Measurements from ENCODE around the gene LAMP5.

The LAMP5 gene

DNA sequence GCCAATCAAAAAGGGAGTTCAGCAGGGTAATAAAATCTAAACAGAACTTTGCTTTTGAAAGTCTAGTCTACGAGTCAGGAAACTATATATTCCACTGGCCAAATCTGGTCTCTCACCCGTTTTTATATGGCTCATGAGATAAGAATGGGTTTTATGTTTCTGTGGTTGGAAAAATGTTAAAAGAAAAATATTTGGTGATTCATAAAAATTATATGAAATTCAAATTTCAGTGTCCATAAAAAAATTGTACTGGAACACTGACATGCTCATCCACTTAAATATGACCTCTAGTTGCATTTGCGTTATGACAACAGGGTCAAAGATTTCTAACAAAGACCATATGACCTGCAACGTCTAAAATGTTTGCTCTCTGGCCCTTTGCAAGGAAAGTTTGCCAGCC is 22.3 kb upstream of the LAMP5 start:
- no peaks in the 10 kb centered on the region for H3K36me3 ChIP-seq (ENCODE audit: control insufficient read depth in 1 of 2, insufficient read depth in 2 of 2, low read depth in 1 of 2, low read length in 2 of 2)
- no peaks in the 10 kb centered on the region for H3K79me1 ChIP-seq (replicated peaks; ENCODE audit: low read length, poor library complexity, severe bottlenecking)
- peaks cover 4% of the 10 kb centered on the region for H3K9me3 ChIP-seq (ENCODE audit: control insufficient read depth, low read length)
- no peak overlapping the region for H3K4me2 ChIP-seq (ENCODE audit: low read length, poor library complexity, severe bottlenecking)
- H4K8ac ChIP-seq (ENCODE audit: low read length) = no peak overlapping the region
- no peak overlapping the region for H2AFZ ChIP-seq (ENCODE audit: low read depth, low read length)
- H3K23ac ChIP-seq (ENCODE audit: low read length in 2 of 2) = no peak overlapping the region
- no peak overlapping the region for H3K27ac ChIP-seq (ENCODE audit: low read length, poor library complexity, severe bottlenecking)
- H2BK12ac ChIP-seq (ENCODE audit: low read length in 2 of 2) = no peak overlapping the region
- no peak overlapping the region for H3K14ac ChIP-seq (ENCODE audit: low read length in 2 of 2)
- no peak overlapping the region for H3K9ac ChIP-seq (ENCODE audit: low read length)
- no peak overlapping the region for H3K4ac ChIP-seq (ENCODE audit: low read depth in 1 of 2, low read length in 2 of 2)
- H3K4me3 ChIP-seq (ENCODE audit: insufficient read depth in 1 of 2, low read depth in 1 of 2, low read length in 2 of 2) = no peak overlapping the region
- H2BK5ac ChIP-seq (ENCODE audit: low read depth, low read length, poor library complexity, severe bottlenecking) = no peak overlapping the region
- no peaks in the 10 kb centered on the region for H3K4me1 ChIP-seq (ENCODE audit: control insufficient read depth, insufficient read depth, low read depth, low read length)
- H2BK15ac ChIP-seq (ENCODE audit: low read depth, poor library complexity, severe bottlenecking) = no peak overlapping the region
- 83% methylated on average over 3 of the region's 4 CpGs for WGBS
- peaks cover 3 to 32% of the 10 kb centered on the region in 2 experiments for H3K27me3 ChIP-seq (ENCODE audit: control insufficient read depth in 1 of 2, insufficient read depth in 1 of 2, low read length in 2 of 2)
- no peak for DNase-seq
- H2BK120ac ChIP-seq (ENCODE audit: low read depth, low read length) = no peak overlapping the region
- H3K18ac ChIP-seq (ENCODE audit: low read depth in 1 of 2, low read length in 2 of 2) = no peak overlapping the region
- no peak overlapping the region for H4K91ac ChIP-seq (ENCODE audit: low read length)
- no peak overlapping the region for H2AK5ac ChIP-seq (ENCODE audit: low read length, severe bottlenecking)

DNA sequence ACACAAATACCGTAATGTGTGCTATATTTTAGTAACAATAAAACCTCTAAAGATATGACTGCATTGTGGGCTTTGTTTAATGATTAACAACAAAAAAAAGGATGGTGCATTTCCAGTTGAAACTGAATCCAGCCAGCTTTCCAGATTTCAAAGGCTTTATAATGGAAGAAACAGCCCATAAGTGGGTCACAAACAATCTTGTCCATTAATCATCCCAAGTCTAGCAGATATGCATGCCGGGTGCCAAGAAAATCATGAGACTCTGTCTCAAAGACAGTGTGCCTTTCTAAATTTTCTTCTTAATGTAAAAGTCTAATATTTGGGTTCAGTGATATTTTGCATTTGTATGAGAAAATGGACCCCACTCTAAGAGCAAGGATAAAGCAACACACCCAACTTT is 20.6 kb upstream of the LAMP5 start:
- H3K36me3 ChIP-seq (ENCODE audit: control insufficient read depth in 1 of 2, insufficient read depth in 2 of 2, low read depth in 1 of 2, low read length in 2 of 2) = no peaks in the 10 kb centered on the region
- no peak for DNase-seq
- no peak overlapping the region for H3K9ac ChIP-seq (ENCODE audit: low read length)
- H3K27ac ChIP-seq (ENCODE audit: low read length, poor library complexity, severe bottlenecking) = no peak overlapping the region
- H3K23ac ChIP-seq (ENCODE audit: low read length in 2 of 2) = no peak overlapping the region
- no CpG with 5 or more reads among the region's 2 CpGs for WGBS
- peaks cover 4% of the 10 kb centered on the region for H3K9me3 ChIP-seq (ENCODE audit: control insufficient read depth, low read length)
- H3K18ac ChIP-seq (ENCODE audit: low read depth in 1 of 2, low read length in 2 of 2) = no peak overlapping the region
- no peak overlapping the region for H3K4me2 ChIP-seq (ENCODE audit: low read length, poor library complexity, severe bottlenecking)
- H3K27me3 ChIP-seq (ENCODE audit: control insufficient read depth in 1 of 2, insufficient read depth in 1 of 2, low read length in 2 of 2) = peaks cover 3 to 25% of the 10 kb centered on the region in 2 experiments
- H3K4ac ChIP-seq (ENCODE audit: low read depth in 1 of 2, low read length in 2 of 2) = no peak overlapping the region
- no peak overlapping the region for H4K8ac ChIP-seq (ENCODE audit: low read length)
- no peaks in the 10 kb centered on the region for H3K4me1 ChIP-seq (ENCODE audit: control insufficient read depth, insufficient read depth, low read depth, low read length)
- H2BK5ac ChIP-seq (ENCODE audit: low read depth, low read length, poor library complexity, severe bottlenecking) = no peak overlapping the region
- H2AK5ac ChIP-seq (ENCODE audit: low read length, severe bottlenecking) = no peak overlapping the region
- H2BK12ac ChIP-seq (ENCODE audit: low read length in 2 of 2) = no peak overlapping the region
- H2AFZ ChIP-seq (ENCODE audit: low read depth, low read length) = no peak overlapping the region
- H2BK120ac ChIP-seq (ENCODE audit: low read depth, low read length) = no peak overlapping the region
- no peaks in the 10 kb centered on the region for H3K79me1 ChIP-seq (replicated peaks; ENCODE audit: low read length, poor library complexity, severe bottlenecking)
- H4K91ac ChIP-seq (ENCODE audit: low read length) = no peak overlapping the region
- no peak overlapping the region for H2BK15ac ChIP-seq (ENCODE audit: low read depth, poor library complexity, severe bottlenecking)
- no peak overlapping the region for H3K14ac ChIP-seq (ENCODE audit: low read length in 2 of 2)
- H3K4me3 ChIP-seq (ENCODE audit: insufficient read depth in 1 of 2, low read depth in 1 of 2, low read length in 2 of 2) = no peak overlapping the region

DNA sequence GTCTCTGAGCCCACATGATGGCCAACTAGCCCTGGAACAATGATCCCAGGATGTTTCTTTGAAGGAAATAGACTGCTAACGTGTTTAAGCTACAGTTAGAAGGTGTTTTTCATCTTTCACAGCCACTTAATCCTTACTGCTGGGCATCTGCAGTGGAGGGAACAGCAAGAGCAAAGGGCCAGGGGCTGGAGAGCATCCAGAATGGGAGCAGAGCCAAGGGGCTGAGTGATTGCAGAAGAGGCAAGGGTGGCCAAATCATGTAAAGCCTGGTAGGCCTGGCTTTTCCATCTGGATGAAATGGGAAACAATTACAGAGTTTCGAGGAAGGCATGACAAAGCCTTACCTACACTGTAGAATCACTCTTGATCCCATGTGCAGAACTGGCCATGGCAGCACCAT is 18.7 kb upstream of the LAMP5 start:
- H3K4me2 ChIP-seq (ENCODE audit: low read length, poor library complexity, severe bottlenecking) = no peak overlapping the region
- no peak overlapping the region for H3K4ac ChIP-seq (ENCODE audit: low read depth in 1 of 2, low read length in 2 of 2)
- H3K27ac ChIP-seq (ENCODE audit: low read length, poor library complexity, severe bottlenecking) = no peak overlapping the region
- no peak overlapping the region for H2BK12ac ChIP-seq (ENCODE audit: low read length in 2 of 2)
- H3K27me3 ChIP-seq (ENCODE audit: control insufficient read depth in 1 of 2, insufficient read depth in 1 of 2, low read length in 2 of 2) = peaks cover 17 to 20% of the 10 kb centered on the region in 2 experiments
- H3K14ac ChIP-seq (ENCODE audit: low read length in 2 of 2) = no peak overlapping the region
- H2BK5ac ChIP-seq (ENCODE audit: low read depth, low read length, poor library complexity, severe bottlenecking) = no peak overlapping the region
- no peak overlapping the region for H2AK5ac ChIP-seq (ENCODE audit: low read length, severe bottlenecking)
- no peak overlapping the region for H3K9ac ChIP-seq (ENCODE audit: low read length)
- H3K4me3 ChIP-seq (ENCODE audit: insufficient read depth in 1 of 2, low read depth in 1 of 2, low read length in 2 of 2) = no peak overlapping the region
- WGBS = 51% methylated on average over 2 of the region's 2 CpGs
- no peak overlapping the region for H3K18ac ChIP-seq (ENCODE audit: low read depth in 1 of 2, low read length in 2 of 2)
- H4K91ac ChIP-seq (ENCODE audit: low read length) = no peak overlapping the region
- H2BK15ac ChIP-seq (ENCODE audit: low read depth, poor library complexity, severe bottlenecking) = no peak overlapping the region
- H3K23ac ChIP-seq (ENCODE audit: low read length in 2 of 2) = no peak overlapping the region
- no peak for DNase-seq
- no peaks in the 10 kb centered on the region for H3K79me1 ChIP-seq (replicated peaks; ENCODE audit: low read length, poor library complexity, severe bottlenecking)
- H2BK120ac ChIP-seq (ENCODE audit: low read depth, low read length) = no peak overlapping the region
- no peak overlapping the region for H4K8ac ChIP-seq (ENCODE audit: low read length)
- H2AFZ ChIP-seq (ENCODE audit: low read depth, low read length) = no peak overlapping the region
- H3K9me3 ChIP-seq (ENCODE audit: control insufficient read depth, low read length) = peaks cover 4% of the 10 kb centered on the region
- H3K4me1 ChIP-seq (ENCODE audit: control insufficient read depth, insufficient read depth, low read depth, low read length) = no peaks in the 10 kb centered on the region
- H3K36me3 ChIP-seq (ENCODE audit: control insufficient read depth in 1 of 2, insufficient read depth in 2 of 2, low read depth in 1 of 2, low read length in 2 of 2) = no peaks in the 10 kb centered on the region

DNA sequence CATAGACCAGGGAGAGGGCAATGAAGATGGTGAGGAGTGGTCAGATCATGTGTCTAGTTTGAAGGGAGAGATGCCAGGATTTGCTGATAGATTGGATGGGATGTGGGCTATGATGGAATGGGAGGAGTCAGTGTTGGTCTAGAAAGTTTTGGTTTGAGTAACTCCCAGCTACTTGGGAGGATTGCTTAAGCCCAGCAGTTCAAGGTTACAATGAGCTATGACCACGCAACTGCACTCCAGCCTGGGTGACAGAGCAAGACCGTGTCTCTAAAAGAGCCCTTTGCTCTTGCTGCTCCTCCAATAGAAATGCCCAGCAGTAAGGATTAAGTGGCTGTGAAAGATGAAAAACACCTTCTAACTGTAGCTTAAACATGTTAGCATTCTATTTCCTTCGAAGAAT is 18.2 kb upstream of the LAMP5 start:
- Histone ChIP-seq H3K23ac (ENCODE audit: low read length in 2 of 2) (no peak overlapping the region), H3K14ac (ENCODE audit: low read length in 2 of 2) (no peak overlapping the region), H3K27me3 (ENCODE audit: control insufficient read depth in 1 of 2, insufficient read depth in 1 of 2, low read length in 2 of 2) (peaks cover 20 to 21% of the 10 kb centered on the region in 2 experiments), H3K18ac (ENCODE audit: low read depth in 1 of 2, low read length in 2 of 2) (no peak overlapping the region), H2BK12ac (ENCODE audit: low read length in 2 of 2) (no peak overlapping the region), H2BK15ac (ENCODE audit: low read depth, poor library complexity, severe bottlenecking) (no peak overlapping the region), H3K9ac (ENCODE audit: low read length) (no peak overlapping the region), H3K36me3 (ENCODE audit: control insufficient read depth in 1 of 2, insufficient read depth in 2 of 2, low read depth in 1 of 2, low read length in 2 of 2) (no peaks in the 10 kb centered on the region), H3K79me1 (replicated peaks; ENCODE audit: low read length, poor library complexity, severe bottlenecking) (no peaks in the 10 kb centered on the region), H3K9me3 (ENCODE audit: control insufficient read depth, low read length) (peaks cover 4% of the 10 kb centered on the region), H3K4ac (ENCODE audit: low read depth in 1 of 2, low read length in 2 of 2) (no peak overlapping the region), H3K4me2 (ENCODE audit: low read length, poor library complexity, severe bottlenecking) (no peak overlapping the region), H3K27ac (ENCODE audit: low read length, poor library complexity, severe bottlenecking) (no peak overlapping the region), H2AFZ (ENCODE audit: low read depth, low read length) (no peak overlapping the region), H2BK5ac (ENCODE audit: low read depth, low read length, poor library complexity, severe bottlenecking) (no peak overlapping the region), H2AK5ac (ENCODE audit: low read length, severe bottlenecking) (no peak overlapping the region), H4K91ac (ENCODE audit: low read length) (no peak overlapping the region), H3K4me3 (ENCODE audit: insufficient read depth in 1 of 2, low read depth in 1 of 2, low read length in 2 of 2) (no peak overlapping the region), H2BK120ac (ENCODE audit: low read depth, low read length) (no peak overlapping the region), H4K8ac (ENCODE audit: low read length) (no peak overlapping the region), H3K4me1 (ENCODE audit: control insufficient read depth, insufficient read depth, low read depth, low read length) (no peaks in the 10 kb centered on the region)
- no peak for DNase-seq
- WGBS = 77% methylated on average over 3 of the region's 3 CpGs
